GM12878 (cell line): ENCODE results near the gene COX4I2. TPM values are rescaled to one million over a fixed set of nuclear protein-coding genes. Genes with fewer than 3 reads are reported as not detected.

ENCODE experiments used
- ATAC-seq: fragments of 200-7000 bp; cut with Tn5 transposase; 3 replicates; pipeline ENCODE4 v1.9.1; 2020; ENCODE audit warnings: mild to moderate bottlenecking, moderate library complexity
- BruUV-seq: library from RNA; stranded (reverse); fragments of 400-500 nt; replicated peaks from 2 replicates; lab custom pipeline; 2021; lab: Mats Ljungman, UMichigan
- CTCF ChIA-PET: fragments of 300-600 bp; sonication (Branson Sonifier 250); formaldehyde crosslinking; extraction: SDS; loops from one replicate; lab custom pipeline; 2021; ENCODE audit warnings: inconsistent platforms; lab: Yijun Ruan, JAX
- POLR2A ChIA-PET: fragments of 350-600 bp; formaldehyde crosslinking; extraction: SDS; loops from one replicate; lab custom pipeline; 2021; ENCODE audit warnings: inconsistent platforms; lab: Charles Lee
- RAD21 ChIA-PET: fragments of 300-600 bp; sonication (Branson Sonifier 250); formaldehyde crosslinking; loops from one replicate; lab custom pipeline; 2023; ENCODE audit warnings: antibody characterized with exemption; ENCODE audit not compliant: unreplicated experiment; lab: Charles Lee
- SMC1A ChIA-PET: fragments of 300-600 bp; sonication (Branson Sonifier 250); formaldehyde crosslinking; loops from one replicate; lab custom pipeline; 2023; ENCODE audit not compliant: unreplicated experiment, uncharacterized antibody; lab: Charles Lee
- DNase-seq: peaks from one replicate; pipeline ENCODE4 v3.0.0-alpha.2; 2011; ENCODE audit warnings: low read depth, low spot score
- FAIRE-seq: peaks from 3 replicates; lab custom pipeline; 2011; peaks lifted over from hg19 to GRCh38; lab: Jason Lieb, UNC
- H2AFZ ChIP-seq: 2 replicates; pipeline ENCODE4 v1.6.0; 2011; ENCODE audit warnings: low read depth, low read length, control low read depth; ENCODE audit not compliant: control insufficient read depth
- H3K27ac ChIP-seq: 2 replicates; pipeline ENCODE4 v1.5.1; 2011; ENCODE audit warnings: control low read depth; ENCODE audit not compliant: control insufficient read depth, insufficient read depth
- H3K27me3 ChIP-seq, 2 experiments: replicated peaks in 1 of 2; 2 replicates each; pipeline versions ENCODE4 v1.6.0 to v1.6.1; 2011; ENCODE audit warnings: low read length in 1 of 2; ENCODE audit not compliant: control insufficient read depth in 2 of 2, insufficient read depth in 2 of 2
- H3K36me3 ChIP-seq, 2 experiments: 2 replicates each; pipeline ENCODE4 v1.5.1; 2011; ENCODE audit warnings: low read length in 1 of 2; ENCODE audit not compliant: control insufficient read depth in 2 of 2, insufficient read depth in 2 of 2
- H3K4me1 ChIP-seq: 2 replicates; pipeline ENCODE4 v1.6.1; 2011; ENCODE audit warnings: mild to moderate bottlenecking, low read length, moderate library complexity, mixed read lengths; ENCODE audit not compliant: control insufficient read depth, insufficient read depth
- H3K4me2 ChIP-seq: 2 replicates; pipeline ENCODE4 v1.6.0; 2011; ENCODE audit warnings: control low read depth; ENCODE audit not compliant: control insufficient read depth, insufficient read depth
- H3K4me3 ChIP-seq: fragments of 200-600 bp; sonication (generic); 2 replicates; pipeline ENCODE4 v1.5.1; 2016
- H3K79me2 ChIP-seq: 2 replicates; pipeline ENCODE4 v1.6.0; 2011; ENCODE audit warnings: low read length; ENCODE audit not compliant: control insufficient read depth, insufficient read depth
- H3K9ac ChIP-seq: 2 replicates; pipeline ENCODE4 v1.8.0; 2011; ENCODE audit warnings: low read length, control low read depth, mixed read lengths; ENCODE audit not compliant: control insufficient read depth, insufficient read depth
- H3K9me3 ChIP-seq: replicated peaks from 3 replicates; pipeline ENCODE4 v1.5.1; 2011; ENCODE audit warnings: mild to moderate bottlenecking, low read length; ENCODE audit not compliant: control insufficient read depth, insufficient read depth
- H4K20me1 ChIP-seq: 2 replicates; pipeline ENCODE4 v1.6.0; 2011; ENCODE audit not compliant: control insufficient read depth, insufficient read depth
- ATF3 ChIP-seq: IDR thresholded peaks from 2 replicates; pipeline ENCODE4 v1.6.1; 2011; ENCODE audit warnings: low read depth, mild to moderate bottlenecking, low read length, moderate library complexity, borderline replicate concordance; ENCODE audit errors: extremely low read depth
- BCL3 ChIP-seq: IDR thresholded peaks from 2 replicates; pipeline ENCODE4 v1.6.1; 2011; ENCODE audit warnings: borderline replicate concordance, low read depth, mild to moderate bottlenecking, moderate library complexity, low read length; ENCODE audit not compliant: insufficient read depth, poor library complexity, severe bottlenecking
- CBX5 ChIP-seq: sonication (generic); IDR thresholded peaks from 2 replicates; pipeline ENCODE4 v1.6.1; 2016; ENCODE audit warnings: low read depth, moderate library complexity, mild to moderate bottlenecking, inconsistent platforms
- EED ChIP-seq: sonication (generic); IDR thresholded peaks from 2 replicates; pipeline ENCODE4 v1.6.1; 2016; ENCODE audit warnings: antibody characterized with exemption, low read depth
- HSF1 ChIP-seq: fragments of 150-350 bp; IDR thresholded peaks from 2 replicates; pipeline ENCODE4 v1.6.1; 2014; ENCODE audit warnings: mild to moderate bottlenecking, low read depth, low read length
- MTA2 ChIP-seq: fragments of 450-650 bp; IDR thresholded peaks from 2 replicates; pipeline ENCODE4 v1.6.1; 2016; ENCODE audit warnings: low read depth, mild to moderate bottlenecking, moderate library complexity
- NR2C1 ChIP-seq: fragments of 450-650 bp; IDR thresholded peaks from 2 replicates; pipeline ENCODE4 v1.6.1; 2017; ENCODE audit warnings: antibody characterized with exemption, mild to moderate bottlenecking, moderate library complexity
- NRF1 ChIP-seq: conservative IDR thresholded peaks from 2 replicates; pipeline ENCODE4 v1.6.1; 2011; ENCODE audit warnings: mild to moderate bottlenecking, low read depth, low read length, improper control_type of control experiment
- SMAD5 ChIP-seq: IDR thresholded peaks from 2 replicates; pipeline ENCODE4 v1.6.1; 2016; ENCODE audit warnings: antibody characterized with exemption, low read depth
- SREBF1 ChIP-seq: IDR thresholded peaks from 2 replicates; pipeline ENCODE4 v1.6.1; 2012; ENCODE audit warnings: mild to moderate bottlenecking, low read length
- WRNIP1 ChIP-seq: IDR thresholded peaks from 2 replicates; pipeline ENCODE4 v1.6.1; 2011; ENCODE audit warnings: low read depth, low read length, improper control_type of control experiment, borderline replicate concordance
- ZBTB4 ChIP-seq: fragments of 450-650 bp; formaldehyde crosslinking; IDR thresholded peaks from 2 replicates; pipeline ENCODE4 v1.4.0; 2022; ENCODE audit warnings: mild to moderate bottlenecking, moderate library complexity
- ZNF274 ChIP-seq: IDR thresholded peaks from one replicate; pipeline ENCODE4 v1.8.0; 2011; ENCODE audit not compliant: insufficient read length, insufficient read depth
- WGBS: methylation state at CpG from one replicate; pipeline ENCODE4 v1.1.6; 2016; ENCODE audit warnings: low lambda C conversion rate; ENCODE audit not compliant: insufficient replicate concordance, insufficient coverage; ENCODE audit errors: missing lambda C conversion rate; 5-methylcytosine and 5-hydroxymethylcytosine counted together
- in situ Hi-C: fragments of 300-500 bp; cut with MboI; formaldehyde crosslinking; loops from 9 replicates; pipeline ENCODE4 v1.14.3; 2018; ENCODE audit warnings: mixed read lengths
- intact Hi-C: fragments of 100-400 bp; cut with micrococcal nuclease; formaldehyde crosslinking; loops from one replicate; pipeline ENCODE4 v1.14.2; 2022; ENCODE audit not compliant: unreplicated experiment
- polyA plus RNA-seq, 11 experiments: library from polyadenylated mRNA; depleted of rRNA in 4 of 11; unstranded in 6 of 11; stranded (reverse) in 5 of 11; fragments of >200 nt; fragmentation: Nextera tagmentation in 4 of 11; fragmentation: Illumina TruSeq in 1 of 11; extraction: Ambion mirVana in 4 of 11; extraction: Trizol in 1 of 11; gene quantifications; 1 replicate in 1 of 11; 2 replicates in 10 of 11; pipeline versions ENCODE4 v1.2.1 to v1.2.3, GENCODE V29; 2011 to 2016; ENCODE audit warnings: inconsistent platforms in 2 of 11, missing spikeins in 2 of 11, low read depth in 1 of 11
- total RNA-seq, 4 experiments: library from RNA; depleted of rRNA in 3 of 4; stranded (reverse); fragments of >200 nt in 3 of 4; fragmentation: Illumina TruSeq in 1 of 4; extraction: Trizol in 1 of 4; gene quantifications; 2 replicates each; pipeline versions ENCODE4 v1.2.1 to v1.2.3, GENCODE V29; 2013 to 2021

Gene COX4I2
- total and polyA plus RNA-seq, 10 of the 15 experiments (the other 5 are each of a cell fraction or from before 2014, with no cell fraction given): not detected

- no peak for ATAC-seq
- ChIA-PET CTCF (interaction anchor here (0.6 to 7.3 kb wide), 8 partner anchors 10 to 55 kb away, joined by 3 to 531 read pairs (median 3); partner anchors contain the start of gene BCL2L1), SMC1A (interaction anchor here (1.4 to 9.8 kb wide), 3 partner anchors 10 to 56 kb away, joined by 4 to 321 read pairs (median 5); partner anchors contain the start of gene BCL2L1), POLR2A (interaction anchor here (0.8 to 1.5 kb wide), 3 partner anchors 10 to 59 kb away, joined by 3 to 4 read pairs (median 3); no protein-coding TSS in a partner anchor), RAD21 (interaction anchor here (0.5 to 3.1 kb wide), 5 partner anchors 10 to 77 kb away, joined by 3 to 23 read pairs (median 5); no protein-coding TSS in a partner anchor)
- H3K27me3 ChIP-seq: no peaks in the 10 kb centered on the region
- peaks cover 0 to 12% of the 10 kb centered on the region in 2 experiments; a peak in 3 of 4 replicates for H3K36me3 ChIP-seq
- no peak overlapping the region for H3K9ac ChIP-seq
- DNase-seq: no peak
- H3K9me3 ChIP-seq: no peaks in the 10 kb centered on the region
- no peaks in the 10 kb centered on the region for H4K20me1 ChIP-seq
- in situ Hi-C loops: loop anchor here (5.0 kb wide), 1 partner anchor 57 kb away; the partner anchor contains the start of gene BCL2L1
- no peak overlapping the region for H3K27ac ChIP-seq
- no peak overlapping the region for H3K4me2 ChIP-seq
- intact Hi-C loops: no loop called here
- no peak overlapping the region for H2AFZ ChIP-seq
- BruUV-seq: no TSS peak
- peaks cover 3% of the 10 kb centered on the region; the same call in 1 of the 2 replicates for H3K4me1 ChIP-seq
- no peaks in the 10 kb centered on the region for H3K79me2 ChIP-seq
- no peak for FAIRE-seq
- H3K4me3 ChIP-seq: no peak overlapping the region
- 50% methylated on average over 2 of the region's 2 CpGs for WGBS
- TF ChIP-seq BCL3 (no peak), WRNIP1 (no peak), ZNF274 (no peak), HSF1 (no peak), NRF1 (no peak), EED (no peak), ATF3 (no peak), ZBTB4 (CRISPR knock-in tag) (no peak), NR2C1 (no peak), SMAD5 (no peak), MTA2 (no peak), CBX5 (no peak), SREBF1 (no peak)
Observed at GRCh38 chr20:31664696-31665354, 27.1 kb downstream of the COX4I2 start.
